Activated CD8-positive, alpha-beta memory T cell treated with anti-CD3 and anti-CD28 coated beads for 36 hours (primary cell): Measurements from ENCODE around the gene SUN3. TPM values are rescaled to one million over a fixed set of nuclear protein-coding genes. Genes with fewer than 3 reads are reported as not detected.
"Not testable (repeated sequence)": the region's sequence is repeated elsewhere in the genome, so short reads cannot be mapped to it uniquely, and the experiment has no call there.

Experiments
- CTCF ChIA-PET: fragments of 350-600 bp; sonication (Branson Sonifier 250); formaldehyde crosslinking; loops from one replicate; lab custom pipeline; 2021; ENCODE audit warnings: antibody characterized with exemption; lab: Charles Lee
- POLR2A ChIA-PET: fragments of 350-600 bp; sonication (Branson Sonifier 250); formaldehyde crosslinking; loops from one replicate; lab custom pipeline; 2021; ENCODE audit warnings: antibody characterized with exemption; lab: Charles Lee
- total RNA-seq, 2 experiments: library from RNA; stranded (reverse); gene quantifications; one replicate each; pipeline ENCODE4 v1.2.3, GENCODE V29; 2021

The SUN3 gene
- total RNA-seq, 2 experiments from 2014 or later: not detected

GRCh38 chr7:47953822-47954221 lies 75.1 kb downstream of the SUN3 start:
- POLR2A ChIA-PET: no interaction called here

GRCh38 chr7:47952224-47952623 lies 76.7 kb downstream of the SUN3 start:
- ChIA-PET CTCF (interaction anchor here (1.0 kb wide), 1 partner anchor 158 kb away, joined by 3 read pairs; no protein-coding TSS in a partner anchor), POLR2A (no interaction called here)

More at GRCh38 chr7:47953822-47954221, 75.1 kb downstream of the SUN3 start:
- CTCF ChIA-PET: interaction anchor here (1.2 kb wide), 1 partner anchor 9 kb away, joined by 4 read pairs; no protein-coding TSS in a partner anchor

- POLR2A ChIA-PET: no interaction called here
Observed at GRCh38 chr7:47951374-47951773, 77.5 kb downstream of the SUN3 start.

GRCh38 chr7:47950714-47951113 lies 78.2 kb downstream of the SUN3 start:
- ChIA-PET POLR2A (no interaction called here), CTCF (interaction anchor here (1.3 kb wide), 1 partner anchor 38 kb away, joined by 3 read pairs; no protein-coding TSS in a partner anchor)

More at GRCh38 chr7:47951374-47951773, 77.5 kb downstream of the SUN3 start:
- CTCF ChIA-PET: interaction anchor here (1.0 to 1.3 kb wide), 2 partner anchors 37 to 159 kb away, joined by 3 read pairs; no protein-coding TSS in a partner anchor

- CTCF ChIA-PET: no interaction called here
Observed at GRCh38 chr7:47949703-47950102, 79.2 kb downstream of the SUN3 start.

GRCh38 chr7:47948141-47948790 lies 80.6 kb downstream of the SUN3 start, which contains the start of gene PKD1L1:
Gene PKD1L1 (minus strand): TSS chr7:47948466. CDS start chr7:47948440, 26 bp downstream.
- ChIA-PET CTCF (interaction anchor here (0.6 kb wide), 1 partner anchor 162 kb away, joined by 3 read pairs; no protein-coding TSS in a partner anchor), POLR2A (no interaction called here)

More at GRCh38 chr7:47949703-47950102, 79.2 kb downstream of the SUN3 start:
- POLR2A ChIA-PET: no interaction called here

GRCh38 chr7:47947355-47947749 lies 81.6 kb downstream of the SUN3 start:
- ChIA-PET POLR2A (no interaction called here), CTCF (no interaction called here)

GRCh38 chr7:47946581-47947354 lies 82.1 kb downstream of the SUN3 start:
- CTCF ChIA-PET: no interaction called here
- POLR2A ChIA-PET: no interaction called here

GRCh38 chr7:47945261-47946015 lies 83.5 kb downstream of the SUN3 start:
- ChIA-PET CTCF (interaction anchor here (0.8 to 2.0 kb wide), 13 partner anchors 8 to 212 kb away, joined by 3 to 10 read pairs (median 4); no protein-coding TSS in a partner anchor), POLR2A (no interaction called here)

GRCh38 chr7:47944536-47945260 lies 84.2 kb downstream of the SUN3 start:
- CTCF ChIA-PET: interaction anchor here (0.8 to 2.0 kb wide), 14 partner anchors 9 to 213 kb away, joined by 3 to 10 read pairs (median 4); no protein-coding TSS in a partner anchor
- POLR2A ChIA-PET: no interaction called here

GRCh38 chr7:47943676-47944474 lies 85.0 kb downstream of the SUN3 start:
- ChIA-PET CTCF (interaction anchor here (0.9 to 2.0 kb wide), 3 partner anchors 165 to 211 kb away, joined by 4 to 10 read pairs (median 6); no protein-coding TSS in a partner anchor), POLR2A (no interaction called here)

- POLR2A ChIA-PET, CTCF ChIA-PET: not testable (repeated sequence)
Observed at GRCh38 chr7:47942651-47943050, 86.3 kb downstream of the SUN3 start.

- ChIA-PET CTCF (interaction anchor here (1.0 kb wide), 1 partner anchor 168 kb away, joined by 3 read pairs; no protein-coding TSS in a partner anchor), POLR2A (no interaction called here)
Observed at GRCh38 chr7:47942132-47942531, 86.8 kb downstream of the SUN3 start.

GRCh38 chr7:47941136-47941844 lies 87.6 kb downstream of the SUN3 start:
- POLR2A ChIA-PET: no interaction called here
- CTCF ChIA-PET: interaction anchor here (0.5 to 1.0 kb wide), 3 partner anchors 28 to 214 kb away, joined by 3 to 5 read pairs (median 3); no protein-coding TSS in a partner anchor

- POLR2A ChIA-PET: no interaction called here
- CTCF ChIA-PET: interaction anchor here (0.5 to 1.9 kb wide), 2 partner anchors 27 to 56 kb away, joined by 5 to 8 read pairs; no protein-coding TSS in a partner anchor
Observed at GRCh38 chr7:47940088-47941013, 88.6 kb downstream of the SUN3 start.
